Parathyroid adenoma (tissue), 2 donors: ENCODE measurements around the gene GPRASP2.

Source experiments
- H2AFZ ChIP-seq: fragments of 300-600 bp; sonication (generic); one replicate; pipeline ENCODE4 v1.7.0; 2017; ENCODE audit warnings: antibody characterized with exemption, mild to moderate bottlenecking
- H3K27ac ChIP-seq: fragments of 300-600 bp; sonication (generic); one replicate; pipeline ENCODE4 v1.7.0; 2017
- H3K27me3 ChIP-seq: fragments of 300-600 bp; sonication (generic); one replicate; pipeline ENCODE4 v1.7.0; 2017; ENCODE audit warnings: low read length; ENCODE audit not compliant: control insufficient read depth, insufficient read depth
- H3K36me3 ChIP-seq: fragments of 300-600 bp; sonication (generic); one replicate; pipeline ENCODE4 v1.7.0; 2017; ENCODE audit warnings: low read length; ENCODE audit not compliant: control insufficient read depth, insufficient read depth
- H3K4me1 ChIP-seq: fragments of 300-600 bp; sonication (generic); one replicate; pipeline ENCODE4 v1.7.0; 2017; ENCODE audit warnings: control low read depth
- H3K4me2 ChIP-seq: fragments of 300-600 bp; sonication (generic); one replicate; pipeline ENCODE4 v1.7.0; 2017; ENCODE audit warnings: low read length
- H3K4me3 ChIP-seq: fragments of 300-600 bp; sonication (generic); one replicate; pipeline ENCODE4 v1.7.0; 2017; ENCODE audit warnings: low read depth, low read length
- H3K79me2 ChIP-seq: fragments of 300-600 bp; sonication (generic); one replicate; pipeline ENCODE4 v1.7.0; 2017; ENCODE audit warnings: control low read depth
- H3K9ac ChIP-seq: fragments of 300-600 bp; sonication (generic); one replicate; pipeline ENCODE4 v1.7.0; 2017; ENCODE audit warnings: mild to moderate bottlenecking
- H3K9me3 ChIP-seq: fragments of 300-600 bp; sonication (generic); one replicate; pipeline ENCODE4 v1.7.0; 2017; ENCODE audit warnings: low read length; ENCODE audit not compliant: control insufficient read depth
- TF ChIP-seq, protein P1 (sequence below): fragments of 300-600 bp; sonication (generic); IDR thresholded peaks from one replicate; pipeline ENCODE4 v1.7.0; 2017; ENCODE audit warnings: antibody characterized with exemption, mild to moderate bottlenecking
- donor health status: primary hyperparathyroidism.

GPRASP2 gene

DNA sequence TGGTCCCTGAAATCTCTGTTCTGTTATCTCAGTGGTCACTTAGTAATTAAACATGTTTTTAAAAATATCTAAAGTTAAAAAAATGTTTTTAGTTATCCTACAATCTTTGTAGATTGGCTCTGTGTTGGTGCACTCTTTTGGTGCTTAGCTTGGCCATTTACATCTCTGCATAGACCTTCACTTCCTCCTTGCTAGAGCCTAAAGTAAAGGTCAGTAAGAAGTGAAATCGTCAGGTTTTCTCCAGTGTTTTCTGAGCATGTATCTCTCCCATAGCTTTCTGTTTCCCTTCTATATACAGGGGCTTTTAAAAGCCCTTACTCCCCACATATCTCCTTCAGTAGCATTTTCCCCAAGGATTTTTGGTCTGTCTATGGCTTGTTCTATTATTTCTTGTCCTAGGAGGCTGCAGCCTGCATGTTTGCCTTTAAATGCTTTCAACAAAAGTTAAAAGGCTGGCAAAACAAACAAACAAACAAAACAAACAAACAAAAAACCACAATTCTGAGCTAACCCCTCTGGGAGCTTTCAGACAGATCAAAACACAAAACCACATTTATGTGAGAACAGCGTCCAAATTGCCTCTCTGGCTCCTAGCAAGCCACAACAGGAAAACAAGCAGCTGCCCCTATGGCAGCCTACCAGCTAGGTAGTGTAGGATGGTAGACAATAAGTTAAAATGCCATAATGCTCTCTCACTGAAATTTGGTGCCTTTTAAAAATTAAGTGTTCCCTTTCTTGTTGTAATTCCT, 27.3 kb upstream of the GPRASP2 start:
- TF ChIP-seq, protein P1, sequence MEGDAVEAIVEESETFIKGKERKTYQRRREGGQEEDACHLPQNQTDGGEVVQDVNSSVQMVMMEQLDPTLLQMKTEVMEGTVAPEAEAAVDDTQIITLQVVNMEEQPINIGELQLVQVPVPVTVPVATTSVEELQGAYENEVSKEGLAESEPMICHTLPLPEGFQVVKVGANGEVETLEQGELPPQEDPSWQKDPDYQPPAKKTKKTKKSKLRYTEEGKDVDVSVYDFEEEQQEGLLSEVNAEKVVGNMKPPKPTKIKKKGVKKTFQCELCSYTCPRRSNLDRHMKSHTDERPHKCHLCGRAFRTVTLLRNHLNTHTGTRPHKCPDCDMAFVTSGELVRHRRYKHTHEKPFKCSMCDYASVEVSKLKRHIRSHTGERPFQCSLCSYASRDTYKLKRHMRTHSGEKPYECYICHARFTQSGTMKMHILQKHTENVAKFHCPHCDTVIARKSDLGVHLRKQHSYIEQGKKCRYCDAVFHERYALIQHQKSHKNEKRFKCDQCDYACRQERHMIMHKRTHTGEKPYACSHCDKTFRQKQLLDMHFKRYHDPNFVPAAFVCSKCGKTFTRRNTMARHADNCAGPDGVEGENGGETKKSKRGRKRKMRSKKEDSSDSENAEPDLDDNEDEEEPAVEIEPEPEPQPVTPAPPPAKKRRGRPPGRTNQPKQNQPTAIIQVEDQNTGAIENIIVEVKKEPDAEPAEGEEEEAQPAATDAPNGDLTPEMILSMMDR: no peak
- no peak overlapping the region for H3K27ac ChIP-seq
- H3K36me3 ChIP-seq: no peaks in the 10 kb centered on the region
- H3K9ac ChIP-seq: no peak overlapping the region
- H2AFZ ChIP-seq: no peak overlapping the region
- no peaks in the 10 kb centered on the region for H3K9me3 ChIP-seq
- H3K79me2 ChIP-seq: peaks cover 23% of the 10 kb centered on the region
- no peak overlapping the region for H3K4me2 ChIP-seq
- H3K27me3 ChIP-seq: no peaks in the 10 kb centered on the region
- H3K4me3 ChIP-seq: no peak overlapping the region
- no peaks in the 10 kb centered on the region for H3K4me1 ChIP-seq

- Histone ChIP-seq H3K36me3 (no peaks in the 10 kb centered on the region), H3K4me1 (no peaks in the 10 kb centered on the region), H2AFZ (no peak overlapping the region), H3K9ac (no peak overlapping the region), H3K79me2 (peaks cover 3% of the 10 kb centered on the region), H3K27ac (no peak overlapping the region), H3K27me3 (no peaks in the 10 kb centered on the region), H3K9me3 (no peaks in the 10 kb centered on the region), H3K4me2 (no peak overlapping the region), H3K4me3 (no peak overlapping the region)
- TF ChIP-seq, protein P1: no peak
These were observed 17.5 kb upstream of the GPRASP2 start for GRCh38 chrX:102694749-102695148.

DNA sequence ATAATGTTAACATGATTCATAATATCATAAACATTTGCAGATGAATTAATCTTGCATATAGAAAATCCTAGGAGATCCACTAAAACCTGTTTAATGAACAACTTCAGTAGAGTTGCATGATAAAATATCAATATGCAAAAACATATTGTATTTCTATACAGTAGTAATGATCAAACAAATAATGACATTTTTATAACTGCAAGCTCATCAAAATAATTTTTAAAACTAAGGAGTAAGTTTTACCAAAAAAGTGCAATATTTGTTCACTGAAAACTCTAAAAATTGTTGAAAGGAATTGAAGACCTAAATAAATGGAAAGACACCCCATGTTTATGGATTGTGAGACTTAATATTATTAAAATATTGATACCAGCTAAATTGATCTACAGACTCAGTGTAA, 15.9 kb upstream of the GPRASP2 start:
- H3K27me3 ChIP-seq: no peaks in the 10 kb centered on the region
- no peak overlapping the region for H3K27ac ChIP-seq

GRCh38 chrX:102697494-102697893, 14.8 kb upstream of the GPRASP2 start:
- Histone ChIP-seq H3K4me3 (no peak overlapping the region), H3K4me1 (no peaks in the 10 kb centered on the region), H2AFZ (no peak overlapping the region), H3K4me2 (no peak overlapping the region), H3K9me3 (no peaks in the 10 kb centered on the region), H3K27ac (no peak overlapping the region), H3K36me3 (no peaks in the 10 kb centered on the region), H3K27me3 (no peaks in the 10 kb centered on the region), H3K9ac (no peak overlapping the region), H3K79me2 (no peaks in the 10 kb centered on the region)
- TF ChIP-seq, protein P1: no peak

More for the DNA sequence above, 15.9 kb upstream of the GPRASP2 start:
- Histone ChIP-seq H3K79me2 (no peaks in the 10 kb centered on the region), H3K9ac (no peak overlapping the region), H3K9me3 (no peaks in the 10 kb centered on the region), H3K4me1 (no peaks in the 10 kb centered on the region), H3K4me3 (no peak overlapping the region), H3K4me2 (no peak overlapping the region), H3K36me3 (no peaks in the 10 kb centered on the region), H2AFZ (no peak overlapping the region)
- TF ChIP-seq, protein P1: no peak

GRCh38 chrX:102708900-102709299, 3.3 kb upstream of the GPRASP2 start:
- TF ChIP-seq, protein P1: no peak
- Histone ChIP-seq H2AFZ (no peak overlapping the region), H3K4me3 (no peak overlapping the region), H3K36me3 (no peaks in the 10 kb centered on the region), H3K4me1 (peaks cover 4% of the 10 kb centered on the region), H3K9ac (no peak overlapping the region), H3K27ac (no peak overlapping the region), H3K9me3 (no peaks in the 10 kb centered on the region), H3K79me2 (peaks cover 3% of the 10 kb centered on the region), H3K4me2 (no peak overlapping the region), H3K27me3 (no peaks in the 10 kb centered on the region)
